MG63 (cell line): Measurements from ENCODE around the gene ZNF888. TPM values are rescaled to one million over a fixed set of nuclear protein-coding genes. Genes with fewer than 3 reads are reported as not detected.

Experiments used
- total RNA-seq: library from RNA; depleted of rRNA; stranded (reverse); fragments of >200 nt; shearing (Covaris generic); gene quantifications from 2 replicates; pipeline ENCODE4 v1.2.3, GENCODE V29; 2014; ENCODE audit warnings: low replicate concordance; rRNA removed

The ZNF888 gene
- total RNA-seq, 1 experiment from 2014 or later: 1.5 TPM

Other genes with a start within 250 kb of the ZNF888 start
- gene ZNF611, start 188.4 kb downstream of the ZNF888 start, total RNA-seq: 5.3 and 5.5 TPM in 2 replicates
- 1.9 and 2.8 TPM in 2 replicates for gene ZNF600, start 136.6 kb downstream of the ZNF888 start, total RNA-seq
- gene ZNF28, start 101.8 kb downstream of the ZNF888 start, total RNA-seq: 7.8 and 14.1 TPM in 2 replicates
- 8.2 and 18.3 TPM in 2 replicates for gene ZNF468, start 65.8 kb downstream of the ZNF888 start, total RNA-seq
- gene ZNF320, start 25.8 kb downstream of the ZNF888 start, total RNA-seq: 1.6 TPM in 1 of 2 replicates, not detected in the other
- 0.63 and 3.3 TPM in 2 replicates for gene ZNF816, start 39.5 kb upstream of the ZNF888 start, total RNA-seq
- gene ERVV-1, start 90.5 kb upstream of the ZNF888 start, total RNA-seq: not detected in 2 replicates
- not detected in 2 replicates for gene ERVV-2, start 121.3 kb upstream of the ZNF888 start, total RNA-seq
- 6.4 and 9.8 TPM in 2 replicates for gene ZNF160, start 180.0 kb upstream of the ZNF888 start, total RNA-seq
- not detected in 2 replicates for gene ZNF415, start 209.5 kb upstream of the ZNF888 start, total RNA-seq
- 0.69 and 1.5 TPM in 2 replicates for gene ZNF347, start 235.6 kb upstream of the ZNF888 start, total RNA-seq